A549 treated with AZD9567 at 1 μM for 4 hours (cell line): ENCODE results near the gene FKBP15. TPM values are rescaled to one million over a fixed set of nuclear protein-coding genes. Genes with fewer than 3 reads are reported as not detected.

Experiments used
- total RNA-seq: library from RNA; stranded (reverse); fragments of 200-300 nt; extraction: Qiagen RNA extraction; gene quantifications from 5 replicates; pipeline ENCODE4 v1.2.3, GENCODE V29; 2022; ENCODE audit not compliant: insufficient read depth

The FKBP15 gene, protein sequence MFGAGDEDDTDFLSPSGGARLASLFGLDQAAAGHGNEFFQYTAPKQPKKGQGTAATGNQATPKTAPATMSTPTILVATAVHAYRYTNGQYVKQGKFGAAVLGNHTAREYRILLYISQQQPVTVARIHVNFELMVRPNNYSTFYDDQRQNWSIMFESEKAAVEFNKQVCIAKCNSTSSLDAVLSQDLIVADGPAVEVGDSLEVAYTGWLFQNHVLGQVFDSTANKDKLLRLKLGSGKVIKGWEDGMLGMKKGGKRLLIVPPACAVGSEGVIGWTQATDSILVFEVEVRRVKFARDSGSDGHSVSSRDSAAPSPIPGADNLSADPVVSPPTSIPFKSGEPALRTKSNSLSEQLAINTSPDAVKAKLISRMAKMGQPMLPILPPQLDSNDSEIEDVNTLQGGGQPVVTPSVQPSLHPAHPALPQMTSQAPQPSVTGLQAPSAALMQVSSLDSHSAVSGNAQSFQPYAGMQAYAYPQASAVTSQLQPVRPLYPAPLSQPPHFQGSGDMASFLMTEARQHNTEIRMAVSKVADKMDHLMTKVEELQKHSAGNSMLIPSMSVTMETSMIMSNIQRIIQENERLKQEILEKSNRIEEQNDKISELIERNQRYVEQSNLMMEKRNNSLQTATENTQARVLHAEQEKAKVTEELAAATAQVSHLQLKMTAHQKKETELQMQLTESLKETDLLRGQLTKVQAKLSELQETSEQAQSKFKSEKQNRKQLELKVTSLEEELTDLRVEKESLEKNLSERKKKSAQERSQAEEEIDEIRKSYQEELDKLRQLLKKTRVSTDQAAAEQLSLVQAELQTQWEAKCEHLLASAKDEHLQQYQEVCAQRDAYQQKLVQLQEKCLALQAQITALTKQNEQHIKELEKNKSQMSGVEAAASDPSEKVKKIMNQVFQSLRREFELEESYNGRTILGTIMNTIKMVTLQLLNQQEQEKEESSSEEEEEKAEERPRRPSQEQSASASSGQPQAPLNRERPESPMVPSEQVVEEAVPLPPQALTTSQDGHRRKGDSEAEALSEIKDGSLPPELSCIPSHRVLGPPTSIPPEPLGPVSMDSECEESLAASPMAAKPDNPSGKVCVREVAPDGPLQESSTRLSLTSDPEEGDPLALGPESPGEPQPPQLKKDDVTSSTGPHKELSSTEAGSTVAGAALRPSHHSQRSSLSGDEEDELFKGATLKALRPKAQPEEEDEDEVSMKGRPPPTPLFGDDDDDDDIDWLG
- total RNA-seq: 17.0 to 19.0 TPM (median 17.7 TPM) in 5 replicates

DNA sequence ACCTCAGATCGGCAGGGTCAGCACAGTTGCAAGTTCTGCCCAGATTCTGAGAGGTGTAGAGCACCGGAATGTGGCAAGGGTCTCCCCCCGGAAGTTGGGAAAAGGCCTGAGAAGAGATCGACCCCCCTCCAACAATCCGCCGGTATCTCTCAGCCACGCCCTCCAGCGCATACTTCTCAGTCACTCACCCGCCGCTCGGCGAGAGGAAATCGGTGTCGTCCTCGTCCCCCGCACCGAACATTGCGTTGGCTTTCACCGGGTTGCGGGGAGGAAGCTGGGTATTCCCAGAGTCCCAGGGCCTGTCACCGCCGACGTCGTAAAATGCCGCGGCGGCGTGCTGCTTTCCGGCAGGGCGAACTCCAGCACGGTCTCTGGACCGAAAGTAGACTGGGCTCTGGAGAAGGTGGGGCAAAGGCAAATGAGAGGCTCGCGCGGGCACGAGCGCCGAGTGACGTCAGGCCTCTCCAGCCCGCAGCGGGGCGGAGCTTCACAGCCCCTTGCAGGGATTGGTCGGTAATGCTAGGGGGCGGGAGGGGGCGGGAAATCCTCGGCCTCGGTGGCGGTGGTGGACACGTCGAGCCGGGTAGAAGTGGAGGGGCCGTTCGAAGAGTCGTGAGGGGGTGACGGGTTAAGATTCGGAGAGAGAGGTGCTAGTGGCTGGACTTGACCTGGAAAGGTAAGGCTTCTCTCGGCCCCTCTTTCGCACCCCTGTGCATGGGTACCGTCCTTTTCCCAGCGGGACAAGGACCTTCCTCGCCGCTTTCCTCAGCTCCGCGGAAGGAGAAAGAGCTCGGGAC lies at the start of gene FKBP15, which contains the start of gene SLC31A1:
Gene FKBP15 (minus strand): TSS at position 275 of the 797 bp plus-strand sequence. CDS start 34 bp downstream, at position 241.
Gene SLC31A1 (plus strand): TSS at position 542 of the 797 bp plus-strand sequence. CDS start 34,605 bp downstream, outside the sequence.

DNA sequence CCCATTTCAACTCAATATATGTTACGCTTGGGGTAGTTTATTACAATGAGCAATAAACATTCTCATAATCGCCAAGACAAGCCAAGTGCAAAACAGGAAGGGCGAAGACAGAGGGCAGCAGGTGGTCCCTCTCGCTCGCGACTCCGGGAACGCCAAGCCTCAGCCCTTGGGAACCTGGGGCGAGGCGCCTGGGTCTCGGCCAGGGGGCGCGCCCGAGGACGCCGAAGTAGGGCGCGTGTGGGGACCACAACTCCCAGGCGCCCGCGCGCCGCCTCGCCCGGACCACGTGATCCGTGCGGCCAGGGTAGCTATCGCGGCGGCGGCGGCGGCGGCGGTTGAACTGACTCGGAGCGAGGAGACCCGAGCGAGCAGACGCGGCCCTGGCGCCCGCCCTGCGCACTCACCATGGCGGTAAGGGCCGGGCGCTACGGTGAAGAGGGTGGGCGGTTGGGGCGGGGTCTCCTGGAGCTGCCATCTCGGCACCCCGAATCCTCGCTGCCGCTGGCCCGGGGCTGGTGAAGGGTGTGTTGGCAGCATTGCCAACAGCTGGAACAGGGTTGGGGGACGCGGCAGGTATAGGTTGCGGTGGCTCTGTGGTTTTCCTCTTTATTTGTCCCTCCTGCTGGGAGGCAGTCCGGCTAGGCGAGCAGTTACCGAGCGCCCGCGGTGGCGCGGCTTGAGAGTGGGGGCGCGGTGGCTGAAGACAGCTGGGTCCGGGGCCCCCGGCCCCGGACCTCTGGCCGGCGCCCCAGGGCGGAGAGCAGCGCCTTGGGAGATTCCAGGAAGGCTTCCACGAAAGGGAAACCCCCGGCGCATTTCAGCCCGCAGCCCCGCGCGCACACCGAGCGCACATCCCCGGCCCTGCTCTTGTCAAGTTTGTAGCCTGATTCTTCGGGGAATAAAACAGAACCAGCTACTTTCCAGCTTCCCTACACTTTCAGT lies 70.1 kb downstream of the FKBP15 start, which contains the start of gene SLC31A2:
Gene SLC31A2 (plus strand): TSS at position 338 of the 942 bp plus-strand sequence. CDS start 68 bp downstream, at position 406.

Other genes with a start within 250 kb of the FKBP15 start
- 0.73 to 0.79 TPM (median 0.78 TPM) in 4 of 5 replicates, not detected in the other for gene ZNF883, start 209.1 kb downstream of the FKBP15 start, total RNA-seq
- gene ZFP37, start 164.6 kb downstream of the FKBP15 start, total RNA-seq: 0.85 to 1.5 TPM (median 1.2 TPM) in 5 replicates
- 5.7 to 7.5 TPM (median 7.2 TPM) in 5 replicates for gene SLC31A2, start 70.3 kb downstream of the FKBP15 start, total RNA-seq
- 19.0 to 26.2 TPM (median 19.7 TPM) in 5 replicates for gene SLC31A1, start 267 bp upstream of the FKBP15 start, total RNA-seq
- gene CDC26, start 54.3 kb upstream of the FKBP15 start, total RNA-seq: 42.6 to 60.9 TPM (median 45.5 TPM) in 5 replicates
- 53.9 to 59.4 TPM (median 56.7 TPM) in 5 replicates for gene PRPF4, start 54.4 kb upstream of the FKBP15 start, total RNA-seq
- gene RNF183, start 82.1 kb upstream of the FKBP15 start, total RNA-seq: 0.17 to 0.21 TPM in 2 of 5 replicates, not detected in the others
- gene WDR31, start 119.0 kb upstream of the FKBP15 start, total RNA-seq: 1.3 to 1.8 TPM (median 1.5 TPM) in 5 replicates
- 0.05 to 0.08 TPM (median 0.06 TPM) in 4 of 5 replicates, not detected in the other for gene BSPRY, start 128.3 kb upstream of the FKBP15 start, total RNA-seq
- gene HDHD3, start 155.7 kb upstream of the FKBP15 start, total RNA-seq: 19.4 to 25.6 TPM (median 23.0 TPM) in 5 replicates
- 15.7 to 19.1 TPM (median 18.1 TPM) in 5 replicates for gene ALAD, start 180.0 kb upstream of the FKBP15 start, total RNA-seq
- 101 to 125 TPM (median 113 TPM) in 5 replicates for gene POLE3, start 189.4 kb upstream of the FKBP15 start, total RNA-seq
- gene C9orf43, start 189.5 kb upstream of the FKBP15 start, total RNA-seq: 0.42 to 2.3 TPM (median 0.51 TPM) in 5 replicates
- gene RGS3, start 242.4 kb upstream of the FKBP15 start, total RNA-seq: 11.2 to 20.5 TPM (median 17.7 TPM) in 5 replicates